HT1080 (cell line): ENCODE data around the gene RAPSN. TPM values are rescaled to one million over a fixed set of nuclear protein-coding genes. Genes with fewer than 3 reads are reported as not detected.
A peak's percentile ranks its signal among the peaks of the same experiment; 100 is the strongest.

Experiments used
- DNase-seq: peaks from one replicate; pipeline ENCODE4 v3.0.0-alpha.2; 2015; ENCODE audit warnings: low read depth
- total RNA-seq: library from RNA; depleted of rRNA; stranded (reverse); fragments of >200 nt; shearing (Covaris generic); gene quantifications from 2 replicates; pipeline ENCODE4 v1.2.3, GENCODE V29; 2014

Gene RAPSN
- total RNA-seq, 1 experiment from 2014 or later = not detected

- no peak for DNase-seq
Measured at GRCh38 chr11:47435687-47436086, 13.2 kb downstream of the RAPSN start.

DNA sequence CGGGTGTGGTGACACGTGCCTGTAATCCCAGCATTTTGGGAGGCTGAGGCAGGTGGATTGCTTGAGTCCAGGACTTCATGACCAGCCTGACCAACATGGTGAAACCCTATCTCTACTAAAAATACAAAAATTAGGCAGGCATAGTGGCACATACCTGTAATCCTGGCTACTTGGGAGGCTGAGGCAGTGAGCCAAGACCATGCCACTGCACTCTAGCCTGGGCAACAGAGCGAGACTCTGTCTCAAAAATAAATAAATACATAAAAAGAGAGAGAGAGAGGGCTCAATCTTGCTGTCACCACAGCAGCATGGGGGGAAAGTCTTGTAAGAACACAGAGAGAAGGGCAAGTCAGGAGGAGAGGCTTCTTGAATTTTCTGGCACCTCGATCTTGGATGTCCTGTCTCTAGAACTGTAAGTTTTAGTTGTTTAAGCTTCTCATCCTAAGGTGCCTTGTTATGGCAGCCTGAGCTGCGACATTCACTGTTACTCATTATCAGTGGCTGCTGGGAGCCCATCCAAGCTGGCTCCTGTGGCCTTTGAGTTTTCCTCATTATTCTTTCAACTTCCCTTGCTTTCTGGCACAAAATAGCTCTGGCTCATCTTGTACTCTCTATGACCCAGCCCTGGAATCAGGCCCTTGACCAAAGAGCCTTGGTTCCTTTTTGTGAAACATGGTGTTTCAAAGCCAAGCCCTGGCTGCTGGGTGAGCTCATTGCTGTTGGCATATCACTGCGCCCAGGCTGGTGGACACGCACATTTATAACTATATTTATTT, 14.7 kb downstream of the RAPSN start:
- no peak for DNase-seq

DNA sequence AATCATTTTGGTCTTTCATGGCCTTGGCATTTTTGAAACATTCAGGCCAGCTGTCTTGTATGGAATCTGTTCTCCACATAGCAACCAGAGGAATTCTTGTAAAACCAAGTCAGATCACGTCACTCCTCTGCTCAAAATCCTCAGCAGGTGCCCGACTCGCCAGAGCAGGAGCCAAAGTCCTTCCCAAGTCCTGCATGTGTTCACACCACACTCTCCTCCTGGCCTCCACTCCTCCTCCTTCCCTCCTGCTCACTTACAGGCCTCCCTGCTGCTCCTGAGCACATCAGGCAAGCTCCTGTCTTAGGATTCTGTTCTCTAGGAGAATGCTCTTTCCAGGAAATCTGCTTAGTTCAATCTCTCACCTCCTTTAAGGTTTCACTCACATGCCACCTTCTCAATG, 15.8 kb downstream of the RAPSN start:
- no peak for DNase-seq

DNA sequence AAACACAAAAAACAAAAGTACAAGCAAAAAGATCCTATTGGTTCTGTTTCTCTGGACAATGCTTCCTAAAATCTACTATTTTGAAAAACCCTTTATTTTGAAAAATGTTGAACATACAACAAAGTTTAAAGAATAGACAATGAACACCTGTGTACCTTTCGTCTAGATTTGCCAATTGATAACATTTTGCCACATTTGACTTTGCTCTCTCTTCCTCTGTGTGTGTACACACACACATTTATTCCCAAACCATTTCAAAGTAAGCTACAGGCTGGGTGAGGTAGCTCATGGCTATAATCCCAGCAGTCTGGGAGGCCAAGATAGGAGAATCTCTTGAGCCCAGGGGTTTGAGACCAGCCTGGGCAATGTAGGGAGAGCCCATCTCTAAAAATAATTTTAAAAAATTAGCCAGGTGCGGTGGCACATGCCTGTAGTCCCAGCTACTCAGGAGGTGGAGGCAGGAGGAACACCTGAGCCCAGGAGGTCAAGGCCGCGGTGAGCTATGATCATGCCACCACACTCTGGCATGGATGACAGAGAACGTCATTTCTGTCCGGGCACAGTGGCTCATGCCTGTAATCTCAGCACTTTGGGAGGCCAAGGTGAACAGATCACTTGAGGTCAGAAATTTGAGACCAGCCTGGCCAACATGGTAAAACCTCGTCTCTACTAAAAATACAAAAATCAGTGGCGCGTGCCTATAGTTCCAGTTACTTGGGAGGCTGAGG, 17.4 kb downstream of the RAPSN start:
- no peak for DNase-seq

DNA sequence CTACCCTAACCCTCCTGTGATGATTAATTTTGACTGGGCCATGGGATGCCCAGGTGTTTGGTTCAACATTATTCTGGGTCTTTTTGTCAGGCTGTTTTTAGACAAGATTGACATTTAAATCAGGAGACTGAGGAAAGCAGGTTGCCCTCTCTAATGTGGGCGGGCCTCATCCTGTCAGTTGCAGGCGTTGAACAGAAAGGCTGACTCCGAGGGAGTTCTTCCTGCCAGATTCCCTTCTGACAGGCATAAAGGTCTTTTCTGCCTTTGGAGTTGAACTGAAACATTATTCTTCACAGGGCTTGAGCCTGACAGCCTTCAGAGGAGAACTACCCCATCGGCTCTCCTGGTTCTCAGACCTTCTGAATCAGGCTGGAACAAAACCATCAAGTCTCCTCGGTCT, 18.4 kb downstream of the RAPSN start:
- DNase-seq = no peak

GRCh38 chr11:47426062-47426956, 22.6 kb downstream of the RAPSN start, which contains the start of gene PSMC3:
TSS of gene PSMC3 (minus strand) at chr11:47426439. CDS start at chr11:47426279, 160 bp downstream.
- DNase-seq = peak; percentile 93

- no peak for DNase-seq
Measured at GRCh38 chr11:47425611-47426010, 23.3 kb downstream of the RAPSN start.

DNA sequence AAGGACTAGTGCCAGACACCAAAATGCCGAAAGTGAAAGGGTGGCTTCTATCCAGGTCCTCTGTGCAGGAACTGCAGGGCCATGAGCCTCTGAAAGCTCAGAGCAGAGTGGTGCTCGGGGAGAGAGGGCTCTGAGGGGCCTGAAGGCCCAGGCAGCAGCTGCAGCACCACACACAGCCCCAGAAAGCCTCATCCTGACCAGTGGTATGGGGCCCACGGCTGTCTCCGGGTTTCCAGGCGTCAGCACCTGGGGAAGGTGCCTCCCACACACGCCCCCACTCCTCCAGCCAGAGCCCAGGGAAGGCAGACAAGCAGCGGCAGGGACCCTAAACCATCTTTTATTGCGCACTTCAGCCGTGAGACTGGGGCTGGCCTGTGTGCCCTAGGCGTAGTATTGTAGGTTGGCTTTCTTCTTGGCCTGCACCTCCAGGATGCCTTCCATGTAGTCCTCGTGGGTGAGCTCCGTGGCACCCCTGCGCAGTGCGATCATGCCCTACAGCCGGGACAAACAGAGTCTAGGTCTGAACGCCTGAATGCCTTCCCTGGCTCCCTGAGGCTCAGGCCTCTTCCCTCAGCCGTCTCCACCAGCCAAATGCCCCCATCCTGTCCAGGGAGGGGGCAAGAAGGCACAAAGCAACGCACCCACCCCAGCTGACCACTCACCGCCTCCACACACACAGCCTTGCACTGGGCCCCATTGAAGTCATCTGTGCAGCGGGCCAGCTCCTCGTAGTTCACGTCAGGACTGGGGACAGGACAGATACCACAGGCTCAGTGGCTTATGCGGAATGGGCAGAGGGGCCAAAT, 30.3 kb downstream of the RAPSN start:
- DNase-seq = no peak

DNA sequence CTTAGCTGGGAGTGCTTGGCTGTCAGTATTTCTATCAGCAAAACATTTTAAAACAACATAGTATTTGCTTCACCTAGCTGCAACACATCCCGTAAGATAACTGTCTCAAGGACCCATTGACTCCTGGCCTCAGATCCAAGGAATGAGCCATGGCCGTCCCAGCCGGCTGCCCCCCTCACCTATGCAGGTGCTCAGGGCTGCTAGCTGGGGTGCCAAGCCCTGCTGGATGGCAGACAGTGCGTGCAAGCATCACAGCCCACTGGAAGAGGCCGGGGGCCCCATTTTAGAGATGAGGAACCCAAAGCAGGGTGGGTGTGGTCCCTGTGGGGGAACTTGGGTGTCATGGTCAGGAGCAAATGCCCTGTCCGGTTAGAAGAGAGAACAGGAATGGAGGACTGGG, 31.2 kb downstream of the RAPSN start:
- DNase-seq = no peak

GRCh38 chr11:47415949-47416472, 32.9 kb downstream of the RAPSN start:
- peak; percentile 95 for DNase-seq

DNA sequence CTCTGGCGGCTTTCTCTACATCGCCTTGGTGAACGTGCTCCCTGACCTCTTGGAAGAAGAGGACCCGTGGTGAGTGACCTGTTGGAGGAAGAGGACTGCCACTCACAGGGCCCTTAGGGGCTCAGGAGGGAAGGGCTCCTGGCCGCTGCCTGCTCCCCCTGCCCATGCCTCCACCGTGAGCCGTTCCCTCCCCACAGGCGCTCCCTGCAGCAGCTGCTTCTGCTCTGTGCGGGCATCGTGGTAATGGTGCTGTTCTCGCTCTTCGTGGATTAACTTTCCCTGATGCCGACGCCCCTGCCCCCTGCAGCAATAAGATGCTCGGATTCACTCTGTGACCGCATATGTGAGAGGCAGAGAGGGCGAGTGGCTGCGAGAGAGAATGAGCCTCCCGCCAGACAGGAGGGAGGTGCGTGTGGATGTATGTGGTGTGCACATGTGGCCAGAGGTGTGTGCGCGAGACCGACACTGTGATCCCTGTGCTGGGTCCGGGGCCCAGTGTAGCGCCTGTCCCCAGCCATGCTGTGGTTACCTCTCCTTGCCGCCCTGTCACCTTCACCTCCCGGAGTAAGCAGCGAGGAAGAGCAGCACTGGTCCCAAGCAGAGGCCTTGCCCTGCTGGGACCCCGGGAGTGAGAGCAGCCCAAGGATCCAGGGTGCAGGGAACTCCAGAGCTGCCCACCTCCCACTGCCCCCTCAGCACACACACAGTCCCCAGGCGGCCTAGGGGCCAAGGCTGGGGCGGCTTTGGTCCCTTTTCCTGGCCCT, 33.7 kb downstream of the RAPSN start:
- no peak for DNase-seq

DNA sequence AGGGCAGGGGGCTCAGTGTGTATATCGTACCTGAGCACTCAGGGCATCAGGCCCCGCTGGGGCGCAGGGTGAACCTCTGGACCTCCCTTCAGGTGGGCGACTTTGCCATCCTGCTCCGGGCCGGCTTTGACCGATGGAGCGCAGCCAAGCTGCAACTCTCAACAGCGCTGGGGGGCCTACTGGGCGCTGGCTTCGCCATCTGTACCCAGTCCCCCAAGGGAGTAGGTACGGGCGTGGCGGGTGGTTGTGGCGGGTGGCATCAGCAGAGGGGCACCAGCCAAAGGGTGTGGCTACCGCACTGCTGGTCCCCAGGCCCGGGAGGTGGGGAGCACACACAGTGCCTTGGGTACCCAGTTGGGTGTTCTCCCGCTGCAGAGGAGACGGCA, 34.3 kb downstream of the RAPSN start:
- no peak for DNase-seq

DNA sequence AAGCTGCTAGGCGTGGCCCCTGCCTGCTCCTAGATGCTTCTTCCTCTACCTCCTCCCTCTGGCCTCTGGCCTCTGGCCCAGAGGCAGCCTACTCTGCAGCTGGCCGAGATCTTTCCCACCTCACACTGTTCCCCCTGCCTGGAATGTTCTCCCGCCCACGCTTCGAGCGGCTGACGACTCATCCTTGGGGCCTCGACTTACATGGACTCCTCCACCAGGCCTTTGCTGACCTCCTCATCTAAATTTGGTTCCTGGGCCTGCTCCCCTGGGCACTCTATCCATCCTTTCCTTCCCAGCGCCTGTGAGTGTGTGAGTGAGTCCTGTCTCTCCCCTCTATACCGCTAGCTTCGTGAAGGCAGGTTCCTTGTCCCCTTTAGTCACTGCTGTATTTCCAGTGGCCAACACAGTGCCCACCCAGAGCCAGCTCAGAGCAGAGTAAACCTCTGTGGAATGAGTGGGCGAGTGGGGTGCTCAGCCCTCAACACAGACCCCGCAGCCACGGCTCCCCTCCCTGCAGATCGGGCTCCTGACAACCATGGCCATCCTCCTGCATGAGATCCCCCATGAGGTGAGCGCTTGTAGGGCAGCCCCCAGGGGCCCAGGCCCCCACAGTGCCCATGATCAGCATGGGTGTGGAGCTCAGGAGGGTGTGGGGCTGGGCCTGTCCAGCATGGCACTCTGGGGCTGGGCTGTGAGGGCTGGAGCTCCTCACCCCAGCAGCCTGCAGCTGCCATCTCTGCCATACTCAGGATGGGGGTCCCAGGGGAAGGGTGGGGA, 34.8 kb downstream of the RAPSN start:
- DNase-seq = peak; percentile 21

GRCh38 chr11:47413351-47413750, 35.6 kb downstream of the RAPSN start:
- DNase-seq = no peak

DNA sequence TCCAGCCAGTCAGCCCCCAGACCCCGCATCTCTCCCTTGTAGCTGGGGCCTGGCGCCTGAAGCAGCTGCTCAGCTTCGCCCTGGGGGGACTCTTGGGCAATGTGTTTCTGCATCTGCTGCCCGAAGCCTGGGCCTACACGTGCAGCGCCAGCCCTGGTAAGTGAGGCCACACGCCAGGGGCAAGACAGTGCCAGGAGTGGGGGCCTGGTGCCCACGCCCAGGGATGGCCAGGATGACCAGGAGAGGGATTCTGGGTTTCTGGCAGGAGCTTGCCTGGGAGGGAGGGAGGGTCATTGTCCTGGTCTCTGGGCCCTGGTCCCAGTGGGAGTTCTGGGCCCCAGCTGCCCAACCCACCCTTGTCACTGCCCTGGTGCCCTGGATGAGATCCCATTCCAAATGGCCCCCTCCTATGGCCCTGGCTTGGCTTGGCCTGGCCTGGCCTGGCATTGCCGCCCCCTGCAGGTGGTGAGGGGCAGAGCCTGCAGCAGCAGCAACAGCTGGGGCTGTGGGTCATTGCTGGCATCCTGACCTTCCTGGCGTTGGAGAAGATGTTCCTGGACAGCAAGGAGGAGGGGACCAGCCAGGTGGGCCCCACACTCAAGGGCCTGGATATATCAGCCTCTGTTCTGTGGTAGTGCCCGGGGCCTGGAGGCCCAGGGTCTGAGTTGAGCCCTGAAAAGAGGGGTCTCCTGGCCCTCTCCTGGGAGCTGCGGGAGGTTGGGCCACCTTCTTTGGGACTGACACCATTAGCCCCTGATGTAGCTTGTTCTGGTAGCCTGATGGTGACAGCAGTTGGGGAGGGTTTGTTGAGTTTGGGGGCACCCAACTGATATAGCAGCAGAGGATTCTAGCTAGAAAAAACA, 36.8 kb downstream of the RAPSN start:
- peak; percentile 24 for DNase-seq

DNA sequence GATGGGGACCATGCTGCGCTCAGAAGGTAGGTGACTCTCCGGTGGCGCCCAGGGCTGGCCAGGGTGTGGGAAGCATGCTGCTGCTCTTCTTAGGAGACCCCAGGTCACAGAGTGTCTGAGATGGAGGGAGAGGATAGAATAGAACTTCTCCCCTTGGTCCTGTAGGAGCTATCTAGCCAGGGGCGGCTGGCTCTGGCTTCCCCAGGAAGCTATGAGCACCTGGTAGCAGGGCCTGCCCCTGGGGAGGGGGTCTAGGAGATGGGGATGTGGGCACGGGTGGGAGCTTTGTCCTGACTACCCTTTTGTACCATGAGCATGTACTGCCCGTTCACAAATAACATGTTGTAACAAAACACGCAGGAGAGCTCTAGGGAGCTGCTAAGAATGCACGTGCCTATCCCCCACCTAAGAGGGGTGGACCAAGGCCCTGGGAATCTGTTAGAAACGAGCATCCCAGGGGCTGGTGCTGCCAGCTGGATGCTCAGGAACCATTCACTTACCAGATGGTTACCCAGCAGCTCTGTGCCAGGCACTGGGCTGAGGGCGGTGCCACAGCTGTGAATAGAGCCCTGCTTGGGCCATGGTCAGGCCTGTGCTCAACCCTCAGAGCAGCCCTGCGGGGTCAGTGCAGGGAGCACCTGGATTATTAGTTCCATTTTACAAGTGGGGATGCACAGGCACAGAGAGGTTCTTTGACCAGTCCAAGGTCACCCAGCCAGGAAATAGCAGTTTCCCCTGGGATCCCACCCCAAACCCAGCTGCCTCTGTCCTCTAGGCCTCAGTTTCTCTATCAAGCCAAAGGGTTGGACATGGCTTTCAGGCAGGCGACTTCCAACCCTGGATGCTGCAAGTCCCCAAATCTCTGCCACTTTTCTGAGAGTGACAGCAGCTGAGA, 38.3 kb downstream of the RAPSN start:
- DNase-seq = no peak
